H1 (cell line): ENCODE data around the gene TMEM144. TPM values are rescaled to one million over a fixed set of nuclear protein-coding genes. Genes with fewer than 3 reads are reported as not detected.

Experiments
- CHD7 ChIP-seq: fragments of 300-600 bp; sonication (generic); IDR thresholded peaks from 2 replicates; pipeline ENCODE4 v1.7.1; 2012; ENCODE audit warnings: low read length, moderate library complexity, mild to moderate bottlenecking, inconsistent platforms; ENCODE audit not compliant: insufficient replicate concordance
- RFX5 ChIP-seq: IDR thresholded peaks from 2 replicates; pipeline ENCODE4 v1.6.1; 2011; ENCODE audit warnings: low read depth, low read length, improper control_type of control experiment, borderline replicate concordance
- polyA plus RNA-seq, 7 experiments: library from polyadenylated mRNA; depleted of rRNA in 3 of 7; stranded (reverse) in 5 of 7; unstranded in 2 of 7; fragments of >200 nt in 5 of 7; fragments of 200-250 nt in 2 of 7; gene quantifications; 1 replicate in 5 of 7; 2 replicates in 1 of 7; 4 replicates in 1 of 7; pipeline versions ENCODE4 v1.2.1 to v1.2.3, GENCODE V29; 2011 to 2013; ENCODE audit warnings: missing spikeins in 2 of 7, mixed read lengths in 2 of 7
- total RNA-seq: library from RNA; stranded (reverse); fragmentation: NEBNext Ultra II Directional; extraction: Animal tissue kit (Norgen Biotek cat#: 25700); gene quantifications from 2 replicates; pipeline ENCODE4 v1.2.1, GENCODE V29; 2021

TMEM144 gene
- total and polyA plus RNA-seq, 2 of the 8 experiments (the other 6 are each of a cell fraction or from before 2014, with no cell fraction given) = 1.9 to 2.6 TPM

DNA sequence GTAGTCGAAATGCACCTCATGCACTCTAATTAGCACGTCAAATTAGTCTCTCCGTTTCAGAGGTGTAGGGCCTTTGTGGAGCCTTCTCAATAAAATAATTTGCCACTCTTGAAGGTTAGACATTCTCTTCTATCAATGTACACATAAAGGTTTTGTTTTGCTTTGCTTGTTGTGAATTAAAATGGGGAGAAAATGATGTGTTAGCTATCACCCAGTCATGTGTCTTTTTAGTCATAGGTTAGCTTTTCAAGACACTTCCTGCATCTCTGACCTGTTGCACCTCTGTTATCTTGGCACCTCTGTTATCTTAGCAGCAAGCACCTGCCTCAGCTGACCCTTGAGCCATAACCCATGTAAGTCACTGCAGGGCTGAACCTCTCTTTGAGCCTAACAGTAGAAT, 936 bp downstream of the TMEM144 start (continued):
- TF ChIP-seq CHD7 (no peak), RFX5 (no peak)
- TF ChIP-seq, all 59 proteins: peak for 0
